MM.1S (cell line): ENCODE results near the gene GABRG3.

ENCODE experiments used
- EZH2 ChIP-seq: fragments of 300-600 bp; sonication (generic); optimal IDR thresholded peaks from 2 replicates; pipeline ENCODE3; 2017; ENCODE audit warnings: low read depth, mild to moderate bottlenecking, antibody characterized with exemption, low read length, mixed read lengths
- EZH2phosphoT487 ChIP-seq: fragments of 300-600 bp; sonication (generic); IDR thresholded peaks from 2 replicates; pipeline ENCODE4 v1.6.1; 2018; ENCODE audit warnings: antibody characterized with exemption, low read length
- TF ChIP-seq, protein P1 (sequence below): fragments of 300-600 bp; sonication (generic); IDR thresholded peaks from 2 replicates; pipeline ENCODE4 v1.5.1; 2016; ENCODE audit warnings: antibody characterized with exemption, low read length, mixed read lengths

DNA sequence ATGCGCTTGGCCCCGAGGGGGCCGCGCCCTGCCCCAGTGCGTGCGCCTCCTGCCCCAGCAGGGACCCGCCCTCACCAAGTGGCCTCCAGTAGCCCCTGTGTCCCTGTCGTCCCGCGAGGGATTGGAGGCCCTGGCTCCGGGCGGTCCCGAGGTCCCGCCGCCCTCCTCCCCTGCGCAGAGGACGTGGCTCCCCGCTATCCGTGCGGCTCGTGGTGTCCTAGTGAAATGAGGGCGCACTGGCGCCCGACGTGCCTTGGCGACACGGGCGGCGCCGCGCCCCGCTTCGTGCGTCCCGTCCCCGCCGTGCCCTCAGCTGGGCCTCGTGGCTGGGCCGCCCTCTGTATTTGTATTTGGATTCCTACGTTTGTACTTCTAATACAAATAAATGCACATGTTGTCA, 570.6 kb downstream of the GABRG3 start:
- TF ChIP-seq, protein P1, sequence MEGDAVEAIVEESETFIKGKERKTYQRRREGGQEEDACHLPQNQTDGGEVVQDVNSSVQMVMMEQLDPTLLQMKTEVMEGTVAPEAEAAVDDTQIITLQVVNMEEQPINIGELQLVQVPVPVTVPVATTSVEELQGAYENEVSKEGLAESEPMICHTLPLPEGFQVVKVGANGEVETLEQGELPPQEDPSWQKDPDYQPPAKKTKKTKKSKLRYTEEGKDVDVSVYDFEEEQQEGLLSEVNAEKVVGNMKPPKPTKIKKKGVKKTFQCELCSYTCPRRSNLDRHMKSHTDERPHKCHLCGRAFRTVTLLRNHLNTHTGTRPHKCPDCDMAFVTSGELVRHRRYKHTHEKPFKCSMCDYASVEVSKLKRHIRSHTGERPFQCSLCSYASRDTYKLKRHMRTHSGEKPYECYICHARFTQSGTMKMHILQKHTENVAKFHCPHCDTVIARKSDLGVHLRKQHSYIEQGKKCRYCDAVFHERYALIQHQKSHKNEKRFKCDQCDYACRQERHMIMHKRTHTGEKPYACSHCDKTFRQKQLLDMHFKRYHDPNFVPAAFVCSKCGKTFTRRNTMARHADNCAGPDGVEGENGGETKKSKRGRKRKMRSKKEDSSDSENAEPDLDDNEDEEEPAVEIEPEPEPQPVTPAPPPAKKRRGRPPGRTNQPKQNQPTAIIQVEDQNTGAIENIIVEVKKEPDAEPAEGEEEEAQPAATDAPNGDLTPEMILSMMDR: no peak
- TF ChIP-seq EZH2phosphoT487: no peak
- no peak for TF ChIP-seq EZH2
